Osteocyte (in vitro differentiated cells): Measurements from ENCODE around the gene CFAP73. TPM values are rescaled to one million over a fixed set of nuclear protein-coding genes. Genes with fewer than 3 reads are reported as not detected.
A peak's percentile ranks its signal among the peaks of the same experiment; 100 is the strongest.

Experiments
- DNase-seq: peaks from one replicate; pipeline ENCODE4 v3.0.0; 2021; ENCODE audit warnings: mixed read lengths; ENCODE audit not compliant: unreplicated experiment; ENCODE audit errors: extremely low spot score
- H3K27ac Mint-ChIP-seq: one replicate; pipeline ENCODE4 v1.8.0; 2021; ENCODE audit warnings: mild to moderate bottlenecking, mixed read lengths; ENCODE audit not compliant: unreplicated experiment
- H3K27me3 Mint-ChIP-seq: one replicate; pipeline ENCODE4 v1.8.0; 2021; ENCODE audit warnings: mixed read lengths; ENCODE audit not compliant: unreplicated experiment
- H3K36me3 Mint-ChIP-seq: one replicate; pipeline ENCODE4 v1.8.0; 2021; ENCODE audit warnings: mixed read lengths; ENCODE audit not compliant: unreplicated experiment
- H3K4me1 Mint-ChIP-seq: one replicate; pipeline ENCODE4 v1.8.0; 2021; ENCODE audit warnings: mixed read lengths; ENCODE audit not compliant: unreplicated experiment
- H3K4me3 Mint-ChIP-seq: one replicate; pipeline ENCODE4 v1.8.0; 2021; ENCODE audit warnings: mild to moderate bottlenecking, moderate library complexity, mixed read lengths; ENCODE audit not compliant: unreplicated experiment
- H3K9me3 Mint-ChIP-seq: one replicate; pipeline ENCODE4 v1.8.0; 2021; ENCODE audit warnings: mixed read lengths; ENCODE audit not compliant: unreplicated experiment
- CTCF ChIP-seq: fragments of 200-600 bp; sonication (generic); IDR thresholded peaks from 2 replicates; pipeline ENCODE4 v1.5.0; 2021; ENCODE audit warnings: antibody characterized with exemption, mild to moderate bottlenecking, moderate library complexity
- total RNA-seq: library from RNA; stranded (reverse); gene quantifications from 2 replicates; pipeline ENCODE4 v1.2.1, GENCODE V29; 2021

CFAP73 gene
- total RNA-seq, 1 donor from 2014 or later: not detected

- no peak for TF ChIP-seq CTCF
- DNase-seq: no peak
- H3K9me3 Mint-ChIP-seq: peaks cover 5% of the 10 kb centered on the region
- H3K27ac Mint-ChIP-seq: no peak overlapping the region
- peaks cover 21% of the 10 kb centered on the region for H3K27me3 Mint-ChIP-seq
- H3K4me3 Mint-ChIP-seq: no peak overlapping the region
- H3K4me1 Mint-ChIP-seq: peaks cover 9% of the 10 kb centered on the region
- no peaks in the 10 kb centered on the region for H3K36me3 Mint-ChIP-seq
Observed at GRCh38 chr12:113146999-113147398, 2.5 kb upstream of the CFAP73 start.

GRCh38 chr12:113151655-113152054, 2.1 kb downstream of the CFAP73 start:
- Mint-ChIP-seq H3K27ac (no peak overlapping the region), H3K9me3 (peaks cover 5% of the 10 kb centered on the region), H3K4me1 (peaks cover 13% of the 10 kb centered on the region), H3K27me3 (peaks cover 27% of the 10 kb centered on the region), H3K4me3 (no peak overlapping the region), H3K36me3 (no peaks in the 10 kb centered on the region)
- TF ChIP-seq CTCF: no peak
- no peak for DNase-seq

GRCh38 chr12:113152196-113152834, 2.8 kb downstream of the CFAP73 start:
- TF ChIP-seq CTCF: no peak
- H3K4me3 Mint-ChIP-seq: peak overlapping the region; percentile 67
- no peak for DNase-seq
- H3K27me3 Mint-ChIP-seq: peaks cover 22% of the 10 kb centered on the region
- no peak overlapping the region for H3K27ac Mint-ChIP-seq
- H3K36me3 Mint-ChIP-seq: peaks cover 4% of the 10 kb centered on the region
- H3K9me3 Mint-ChIP-seq: peaks cover 2% of the 10 kb centered on the region
- H3K4me1 Mint-ChIP-seq: peaks cover 13% of the 10 kb centered on the region

- Mint-ChIP-seq H3K27ac (no peak overlapping the region), H3K4me1 (peaks cover 13% of the 10 kb centered on the region), H3K36me3 (peaks cover 8% of the 10 kb centered on the region), H3K9me3 (no peaks in the 10 kb centered on the region), H3K4me3 (peak overlapping the region; percentile 67), H3K27me3 (peaks cover 18% of the 10 kb centered on the region)
- DNase-seq: no peak
- peak; percentile 65 for TF ChIP-seq CTCF
Observed at GRCh38 chr12:113152835-113153814, 3.6 kb downstream of the CFAP73 start.
